WERI-Rb-1 (cell line): ENCODE results near the gene PPP2R5E.

ENCODE experiments used
- DNase-seq: peaks from one replicate; pipeline ENCODE4 v3.0.0-alpha.2; 2020
- H3K27ac ChIP-seq: fragments of 250-450 bp; sonication (Bioruptor Pico); 2 replicates; pipeline ENCODE4 v1.5.1; 2020; ENCODE audit warnings: mild to moderate bottlenecking, moderate library complexity
- H3K27me3 ChIP-seq: fragments of 250-450 bp; sonication (Bioruptor Pico); 2 replicates; pipeline ENCODE4 v1.5.1; 2021; ENCODE audit warnings: mild to moderate bottlenecking, low read depth, moderate library complexity; ENCODE audit not compliant: insufficient read depth, severe bottlenecking
- H3K36me3 ChIP-seq: fragments of 250-450 bp; sonication (Bioruptor Pico); 2 replicates; pipeline ENCODE4 v1.5.1; 2020; ENCODE audit warnings: mild to moderate bottlenecking, moderate library complexity
- H3K4me3 ChIP-seq: 2 replicates; pipeline ENCODE4 v1.5.1; 2011; ENCODE audit warnings: low read depth, mild to moderate bottlenecking, control low read depth, low read length
- H3K9me3 ChIP-seq: fragments of 250-450 bp; sonication (Bioruptor Pico); 2 replicates; pipeline ENCODE4 v1.5.1; 2021; ENCODE audit warnings: mild to moderate bottlenecking, moderate library complexity; ENCODE audit not compliant: severe bottlenecking
- CTCF ChIP-seq: IDR thresholded peaks from 2 replicates; pipeline ENCODE4 v1.5.1; 2011; ENCODE audit warnings: low read depth, mild to moderate bottlenecking, control low read depth, inconsistent platforms, low read length

The PPP2R5E gene

GRCh38 chr14:63413009-63413408 lies 130.2 kb downstream of the PPP2R5E start:
- peaks cover 44% of the 10 kb centered on the region for H3K36me3 ChIP-seq
- no peaks in the 10 kb centered on the region for H3K9me3 ChIP-seq
- no peak overlapping the region for H3K4me3 ChIP-seq
- no peak for TF ChIP-seq CTCF
- no peaks in the 10 kb centered on the region for H3K27me3 ChIP-seq
- no peak for DNase-seq
- H3K27ac ChIP-seq, result no peak overlapping the region

- Histone ChIP-seq H3K27me3 (no peaks in the 10 kb centered on the region), H3K27ac (no peak overlapping the region), H3K9me3 (no peaks in the 10 kb centered on the region), H3K36me3 (peaks cover 27% of the 10 kb centered on the region), H3K4me3 (no peak overlapping the region)
- TF ChIP-seq CTCF, result no peak
- no peak for DNase-seq
Observed at GRCh38 chr14:63406333-63406732, 136.8 kb downstream of the PPP2R5E start.

- no peak for DNase-seq
- H3K4me3 ChIP-seq, result no peak overlapping the region
- no peak for TF ChIP-seq CTCF
- no peaks in the 10 kb centered on the region for H3K9me3 ChIP-seq
- peaks cover 24% of the 10 kb centered on the region for H3K36me3 ChIP-seq
- H3K27me3 ChIP-seq, result no peaks in the 10 kb centered on the region
- no peak overlapping the region for H3K27ac ChIP-seq
Observed at GRCh38 chr14:63405715-63406114, 137.5 kb downstream of the PPP2R5E start.

GRCh38 chr14:63404906-63405305 lies 138.3 kb downstream of the PPP2R5E start:
- Histone ChIP-seq H3K36me3 (peaks cover 21% of the 10 kb centered on the region), H3K4me3 (no peak overlapping the region), H3K27ac (no peak overlapping the region), H3K27me3 (no peaks in the 10 kb centered on the region), H3K9me3 (no peaks in the 10 kb centered on the region)
- no peak for DNase-seq
- no peak for TF ChIP-seq CTCF

GRCh38 chr14:63401646-63402045 lies 141.5 kb downstream of the PPP2R5E start:
- no peaks in the 10 kb centered on the region for H3K27me3 ChIP-seq
- peaks cover 20% of the 10 kb centered on the region for H3K36me3 ChIP-seq
- no peak for DNase-seq
- no peak overlapping the region for H3K4me3 ChIP-seq
- no peaks in the 10 kb centered on the region for H3K9me3 ChIP-seq
- no peak for TF ChIP-seq CTCF
- H3K27ac ChIP-seq, result no peak overlapping the region

GRCh38 chr14:63398952-63399351 lies 144.2 kb downstream of the PPP2R5E start:
- TF ChIP-seq CTCF, result no peak
- no peak for DNase-seq
- Histone ChIP-seq H3K27ac (no peak overlapping the region), H3K9me3 (no peaks in the 10 kb centered on the region), H3K4me3 (no peak overlapping the region), H3K27me3 (no peaks in the 10 kb centered on the region), H3K36me3 (peaks cover 19% of the 10 kb centered on the region)
